Neural cell (in vitro differentiated cells): ENCODE measurements around the gene AQP6. TPM values are rescaled to one million over a fixed set of nuclear protein-coding genes. Genes with fewer than 3 reads are reported as not detected.

Experiments used
- H2AFZ ChIP-seq: fragments of 200-600, 300-800 bp; sonication (generic), shearing (Covaris generic); 2 replicates; pipeline ENCODE4 v1.6.0; 2014; ENCODE audit warnings: low read depth, mild to moderate bottlenecking, antibody characterized with exemption, low read length, moderate library complexity
- H3F3A ChIP-seq: fragments of 200-600 bp; shearing (Covaris generic); 2 replicates; pipeline ENCODE4 v1.6.1; 2016; ENCODE audit warnings: mild to moderate bottlenecking, moderate library complexity, mixed read lengths, antibody characterized with exemption, low read length; ENCODE audit not compliant: insufficient read depth, poor library complexity, severe bottlenecking
- H3K27ac ChIP-seq: fragments of 200-600, 300-800 bp; sonication (generic), shearing (Covaris generic); 2 replicates; pipeline ENCODE4 v1.5.1; 2014; ENCODE audit warnings: mild to moderate bottlenecking, low read length, moderate library complexity
- H3K27me3 ChIP-seq: fragments of 300-800, 200-600 bp; sonication (generic), shearing (Covaris generic); 2 replicates; pipeline ENCODE4 v1.6.0; 2014; ENCODE audit warnings: mild to moderate bottlenecking, low read depth, low read length, moderate library complexity; ENCODE audit not compliant: insufficient read depth
- H3K36me3 ChIP-seq: fragments of 300-800, 200-600 bp; sonication (generic), shearing (Covaris generic); 2 replicates; pipeline ENCODE4 v1.5.1; 2014; ENCODE audit warnings: mild to moderate bottlenecking, antibody characterized with exemption, low read length, moderate library complexity; ENCODE audit not compliant: insufficient read depth
- H3K4me2 ChIP-seq: fragments of 300-800, 200-600 bp; sonication (generic), shearing (Covaris generic); 2 replicates; pipeline ENCODE4 v1.6.0; 2014; ENCODE audit warnings: mild to moderate bottlenecking, low read length
- H3K4me3 ChIP-seq: fragments of 300-800, 200-600 bp; sonication (generic), shearing (Covaris generic); 2 replicates; pipeline ENCODE4 v1.5.1; 2014; ENCODE audit warnings: mild to moderate bottlenecking, low read length, moderate library complexity
- H3K79me2 ChIP-seq: fragments of 200-600 bp; shearing (Covaris generic); replicated peaks from 2 replicates; pipeline ENCODE4 v1.6.0; 2014; ENCODE audit warnings: mild to moderate bottlenecking, low read length, moderate library complexity; ENCODE audit not compliant: insufficient read depth
- H3K9ac ChIP-seq: fragments of 300-800, 200-600 bp; sonication (generic), shearing (Covaris generic); 2 replicates; pipeline ENCODE4 v1.6.1; 2016; ENCODE audit warnings: mild to moderate bottlenecking, low read length, mixed read lengths
- H3K9me2 ChIP-seq: fragments of 200-600 bp; shearing (Covaris generic); 2 replicates; pipeline ENCODE4 v1.6.1; 2016; ENCODE audit warnings: mild to moderate bottlenecking, low read length, mixed read lengths; ENCODE audit not compliant: insufficient read depth
- H3K9me3 ChIP-seq: fragments of 200-600, 300-800 bp; sonication (generic), shearing (Covaris generic); 2 replicates; pipeline ENCODE4 v1.6.1; 2016; ENCODE audit warnings: mild to moderate bottlenecking, mixed run types, low read length, moderate library complexity, mixed read lengths
- H4K20me1 ChIP-seq: fragments of 200-600 bp; shearing (Covaris generic); 2 replicates; pipeline ENCODE4 v1.6.1; 2016; ENCODE audit warnings: mild to moderate bottlenecking, mixed run types; ENCODE audit not compliant: insufficient read depth
- EP300 ChIP-seq: fragments of 450-650 bp; conservative IDR thresholded peaks from 2 replicates; pipeline ENCODE4 v1.6.1; 2014; ENCODE audit warnings: antibody characterized with exemption, mild to moderate bottlenecking, moderate library complexity; ENCODE audit not compliant: poor library complexity, severe bottlenecking
- EZH2 ChIP-seq: fragments of 200-600, 300-800 bp; shearing (Covaris generic), sonication (generic); IDR thresholded peaks from 2 replicates; pipeline ENCODE4 v1.6.1; 2014; ENCODE audit warnings: antibody characterized with exemption, low read length, borderline replicate concordance, mild to moderate bottlenecking; ENCODE audit not compliant: insufficient read depth, poor library complexity, severe bottlenecking
- MXI1 ChIP-seq: fragments of 450-650 bp; conservative IDR thresholded peaks from 2 replicates; pipeline ENCODE4 v1.6.1; 2014; ENCODE audit warnings: antibody characterized with exemption, mild to moderate bottlenecking; ENCODE audit not compliant: poor library complexity, severe bottlenecking
- POLR2AphosphoS5 ChIP-seq: IDR thresholded peaks from 2 replicates; pipeline ENCODE4 v1.6.1; 2012
- RAD21 ChIP-seq: fragments of 450-650 bp; conservative IDR thresholded peaks from 2 replicates; pipeline ENCODE4 v1.6.1; 2014; ENCODE audit warnings: antibody characterized with exemption, mild to moderate bottlenecking, moderate library complexity
- SMC3 ChIP-seq: fragments of 450-650 bp; conservative IDR thresholded peaks from 2 replicates; pipeline ENCODE4 v1.6.1; 2014; ENCODE audit warnings: antibody characterized with exemption, mild to moderate bottlenecking, moderate library complexity; ENCODE audit not compliant: poor library complexity
- TAF1 ChIP-seq: IDR thresholded peaks from 2 replicates; pipeline ENCODE4 v1.6.1; 2012; ENCODE audit warnings: low read depth
- polyA plus RNA-seq: library from polyadenylated mRNA; depleted of rRNA; stranded (reverse); fragments of >200 nt; gene quantifications from 2 replicates; pipeline ENCODE4 v1.2.3, GENCODE V29; 2014
- TF ChIP-seq, protein P1 (sequence below): fragments of 450-650 bp; IDR thresholded peaks from 2 replicates; pipeline ENCODE4 v1.5.1; 2014; ENCODE audit warnings: antibody characterized with exemption, mild to moderate bottlenecking, moderate library complexity; ENCODE audit not compliant: poor library complexity, severe bottlenecking
- TF ChIP-seq, protein P2 (sequence below): IDR thresholded peaks from 2 replicates; pipeline ENCODE4 v1.6.1; 2012; ENCODE audit warnings: borderline replicate concordance

AQP6 gene
- polyA plus RNA-seq, 1 donor from 2014 or later = not detected

DNA sequence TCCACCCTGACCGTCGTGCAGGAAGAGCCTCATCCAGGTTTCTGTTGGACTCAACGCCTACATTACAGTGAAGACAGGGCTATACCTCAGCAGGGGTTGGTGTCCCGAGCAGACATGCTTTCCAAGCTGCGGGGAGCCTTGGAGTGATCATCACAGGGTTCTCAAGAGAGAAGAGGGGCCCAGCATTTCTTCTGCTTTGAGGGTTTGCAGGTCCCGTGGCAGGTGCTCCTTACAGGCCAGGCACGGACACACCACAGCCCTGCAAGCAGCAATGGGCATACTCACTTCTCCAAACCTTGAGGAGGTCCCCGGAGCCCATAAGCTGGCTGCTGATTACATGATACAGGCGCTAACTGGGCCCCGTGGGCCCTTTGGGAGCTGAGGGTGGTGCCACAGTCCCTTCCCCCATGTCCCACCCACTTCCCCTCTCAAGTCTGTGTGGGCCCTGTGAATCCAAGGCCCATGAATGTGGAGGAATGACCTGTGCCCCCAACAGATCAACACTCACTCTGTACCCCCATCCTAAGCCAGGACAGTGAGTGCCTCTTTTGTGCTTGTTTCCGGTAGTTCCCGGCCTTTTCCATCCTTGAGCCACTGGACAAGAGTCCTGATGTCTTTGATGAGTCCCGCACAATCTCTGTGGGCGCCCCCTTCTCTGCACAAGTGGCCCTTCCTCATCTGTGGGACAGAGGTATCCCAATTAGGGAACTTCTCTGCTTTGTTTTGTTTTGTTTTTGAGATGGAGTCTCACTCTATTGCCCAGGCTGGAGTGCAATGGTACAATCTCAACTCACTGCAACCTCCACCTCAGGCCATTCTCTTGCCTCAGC, 21.1 kb upstream of the AQP6 start:
- TF ChIP-seq EZH2 = no peak
- Histone ChIP-seq H3K9me3 (no peaks in the 10 kb centered on the region), H3K36me3 (no peaks in the 10 kb centered on the region)

DNA sequence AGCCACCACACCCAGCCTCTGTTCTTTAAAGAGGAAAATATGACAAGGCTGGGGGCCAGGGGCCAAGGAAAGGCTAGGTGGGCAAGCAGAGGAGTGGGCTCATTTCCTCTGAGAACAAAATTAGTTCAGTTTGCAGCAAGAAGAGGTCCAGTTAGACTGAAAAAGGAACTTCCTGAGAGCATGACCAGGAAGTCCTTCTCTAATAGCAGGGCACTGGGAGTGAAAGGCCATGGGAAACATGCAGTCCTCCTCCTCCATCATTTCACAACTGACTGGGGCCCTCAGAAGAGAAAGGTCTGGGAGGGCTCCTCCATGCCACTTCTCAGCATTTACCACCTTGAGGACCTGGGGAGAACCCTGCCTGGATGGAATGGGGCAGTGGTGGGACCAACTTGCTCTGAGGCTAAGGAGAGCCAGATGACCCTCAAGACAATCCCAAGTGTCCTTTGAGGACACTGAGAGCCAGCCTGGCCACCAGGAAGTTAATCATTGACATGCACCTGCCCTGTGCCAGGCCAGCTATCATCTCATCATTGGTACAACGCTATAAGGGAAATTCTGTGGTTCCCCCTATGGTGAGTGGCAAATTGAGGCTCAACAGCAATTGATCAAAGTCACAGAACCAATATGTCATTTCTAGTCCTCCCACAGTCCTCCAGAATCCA, 20.2 kb upstream of the AQP6 start:
- H3K79me2 ChIP-seq = no peaks in the 10 kb centered on the region
- no peak overlapping the region for H3K4me2 ChIP-seq
- TF ChIP-seq, protein P1, sequence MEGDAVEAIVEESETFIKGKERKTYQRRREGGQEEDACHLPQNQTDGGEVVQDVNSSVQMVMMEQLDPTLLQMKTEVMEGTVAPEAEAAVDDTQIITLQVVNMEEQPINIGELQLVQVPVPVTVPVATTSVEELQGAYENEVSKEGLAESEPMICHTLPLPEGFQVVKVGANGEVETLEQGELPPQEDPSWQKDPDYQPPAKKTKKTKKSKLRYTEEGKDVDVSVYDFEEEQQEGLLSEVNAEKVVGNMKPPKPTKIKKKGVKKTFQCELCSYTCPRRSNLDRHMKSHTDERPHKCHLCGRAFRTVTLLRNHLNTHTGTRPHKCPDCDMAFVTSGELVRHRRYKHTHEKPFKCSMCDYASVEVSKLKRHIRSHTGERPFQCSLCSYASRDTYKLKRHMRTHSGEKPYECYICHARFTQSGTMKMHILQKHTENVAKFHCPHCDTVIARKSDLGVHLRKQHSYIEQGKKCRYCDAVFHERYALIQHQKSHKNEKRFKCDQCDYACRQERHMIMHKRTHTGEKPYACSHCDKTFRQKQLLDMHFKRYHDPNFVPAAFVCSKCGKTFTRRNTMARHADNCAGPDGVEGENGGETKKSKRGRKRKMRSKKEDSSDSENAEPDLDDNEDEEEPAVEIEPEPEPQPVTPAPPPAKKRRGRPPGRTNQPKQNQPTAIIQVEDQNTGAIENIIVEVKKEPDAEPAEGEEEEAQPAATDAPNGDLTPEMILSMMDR = no peak
- no peak for TF ChIP-seq EP300
- no peak for TF ChIP-seq RAD21
- TF ChIP-seq SMC3 = no peak
- no peak for TF ChIP-seq TAF1
- no peak for TF ChIP-seq EZH2
- TF ChIP-seq, protein P2, sequence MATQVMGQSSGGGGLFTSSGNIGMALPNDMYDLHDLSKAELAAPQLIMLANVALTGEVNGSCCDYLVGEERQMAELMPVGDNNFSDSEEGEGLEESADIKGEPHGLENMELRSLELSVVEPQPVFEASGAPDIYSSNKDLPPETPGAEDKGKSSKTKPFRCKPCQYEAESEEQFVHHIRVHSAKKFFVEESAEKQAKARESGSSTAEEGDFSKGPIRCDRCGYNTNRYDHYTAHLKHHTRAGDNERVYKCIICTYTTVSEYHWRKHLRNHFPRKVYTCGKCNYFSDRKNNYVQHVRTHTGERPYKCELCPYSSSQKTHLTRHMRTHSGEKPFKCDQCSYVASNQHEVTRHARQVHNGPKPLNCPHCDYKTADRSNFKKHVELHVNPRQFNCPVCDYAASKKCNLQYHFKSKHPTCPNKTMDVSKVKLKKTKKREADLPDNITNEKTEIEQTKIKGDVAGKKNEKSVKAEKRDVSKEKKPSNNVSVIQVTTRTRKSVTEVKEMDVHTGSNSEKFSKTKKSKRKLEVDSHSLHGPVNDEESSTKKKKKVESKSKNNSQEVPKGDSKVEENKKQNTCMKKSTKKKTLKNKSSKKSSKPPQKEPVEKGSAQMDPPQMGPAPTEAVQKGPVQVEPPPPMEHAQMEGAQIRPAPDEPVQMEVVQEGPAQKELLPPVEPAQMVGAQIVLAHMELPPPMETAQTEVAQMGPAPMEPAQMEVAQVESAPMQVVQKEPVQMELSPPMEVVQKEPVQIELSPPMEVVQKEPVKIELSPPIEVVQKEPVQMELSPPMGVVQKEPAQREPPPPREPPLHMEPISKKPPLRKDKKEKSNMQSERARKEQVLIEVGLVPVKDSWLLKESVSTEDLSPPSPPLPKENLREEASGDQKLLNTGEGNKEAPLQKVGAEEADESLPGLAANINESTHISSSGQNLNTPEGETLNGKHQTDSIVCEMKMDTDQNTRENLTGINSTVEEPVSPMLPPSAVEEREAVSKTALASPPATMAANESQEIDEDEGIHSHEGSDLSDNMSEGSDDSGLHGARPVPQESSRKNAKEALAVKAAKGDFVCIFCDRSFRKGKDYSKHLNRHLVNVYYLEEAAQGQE = no peak
- no peak for TF ChIP-seq POLR2AphosphoS5
- TF ChIP-seq MXI1 = no peak
- H3F3A ChIP-seq = no peaks in the 10 kb centered on the region
- no peaks in the 10 kb centered on the region for H3K9me2 ChIP-seq
- H3K9me3 ChIP-seq = no peaks in the 10 kb centered on the region
- no peak overlapping the region for H3K4me3 ChIP-seq
- H3K36me3 ChIP-seq = no peaks in the 10 kb centered on the region
- H3K27ac ChIP-seq = no peak overlapping the region
- H4K20me1 ChIP-seq = no peaks in the 10 kb centered on the region
- no peak overlapping the region for H3K9ac ChIP-seq
- H2AFZ ChIP-seq = no peak overlapping the region
- no peaks in the 10 kb centered on the region for H3K27me3 ChIP-seq

More for the DNA sequence above, 21.1 kb upstream of the AQP6 start:
- no peak overlapping the region for H3K4me3 ChIP-seq
- no peak overlapping the region for H3K27ac ChIP-seq
- H3K9ac ChIP-seq = no peak overlapping the region
- H2AFZ ChIP-seq = no peak overlapping the region
- H3F3A ChIP-seq = no peaks in the 10 kb centered on the region
- H3K4me2 ChIP-seq = no peak overlapping the region
- no peaks in the 10 kb centered on the region for H3K9me2 ChIP-seq
- no peaks in the 10 kb centered on the region for H3K79me2 ChIP-seq
- no peaks in the 10 kb centered on the region for H4K20me1 ChIP-seq
- H3K27me3 ChIP-seq = no peaks in the 10 kb centered on the region
